Measurements from ENCODE around the gene RAB34.

DNA sequence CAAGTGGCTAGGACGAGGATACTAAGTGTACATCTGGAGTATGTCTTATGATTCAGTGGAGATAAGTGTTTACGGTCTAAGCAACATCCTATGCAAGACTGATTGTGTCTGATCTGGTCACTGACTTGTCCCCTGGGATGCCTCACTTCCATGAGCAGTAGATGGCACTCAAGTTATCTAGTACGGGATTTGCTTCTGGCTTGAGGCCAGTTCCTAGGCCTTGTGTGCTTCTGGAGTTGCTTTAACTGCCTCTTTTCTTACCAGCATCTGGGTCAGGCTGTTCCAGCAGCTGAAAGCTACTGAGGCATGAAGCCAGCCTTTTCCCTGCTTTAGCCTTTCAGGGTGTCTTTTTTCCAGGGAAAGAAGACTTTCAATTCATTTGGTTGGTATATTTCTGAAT is 32.7 kb downstream of the RAB34 start:
- TF ChIP-seq CTCF (IDR thresholded peaks at IDR 0.05; ENCODE audit: insufficient read depth, low read length, poor library complexity, severe bottlenecking) (no peak), EZH2phosphoT487 (conservative IDR thresholded peaks at IDR 0.05; ENCODE audit: low read length) (no peak)

All from SU-DHL-6 (cell line).